Measurements from ENCODE around the gene ASCL4. TPM values are rescaled to one million over a fixed set of nuclear protein-coding genes. Genes with fewer than 3 reads are reported as not detected.

The ASCL4 gene
- total and polyA plus RNA-seq, 4 donors: not detected

- Histone ChIP-seq H3K27me3 (ENCODE audit: control insufficient read depth in 3 of 3, insufficient read depth in 3 of 3, low read length in 2 of 3) (no peaks in the 10 kb centered on the region), H3K4me3 (no peak overlapping the region), H3K36me3 (ENCODE audit: control insufficient read depth in 4 of 4, insufficient read depth in 4 of 4, low read length in 4 of 4) (peaks cover 0 to 5% (median 0%) of the 10 kb centered on the region in 4 donors), H3K4me1 (ENCODE audit: control insufficient read depth in 5 of 5, insufficient read depth in 5 of 5, low read length in 5 of 5) (peaks cover 3 to 23% (median 8%) of the 10 kb centered on the region in 5 donors), H3K9me3 (ENCODE audit: control insufficient read depth in 4 of 4, insufficient read depth in 3 of 4, low read length in 3 of 4) (no peaks in the 10 kb centered on the region), H3K27ac (ENCODE audit: low read depth in 1 of 2, low read length in 1 of 2) (no peak overlapping the region), H3K9ac (ENCODE audit: insufficient read depth in 1 of 2, low read length in 2 of 2) (no peak overlapping the region)
- DNase-seq (no peak), ATAC-seq (ENCODE audit: insufficient read depth, low FRiP score) (no peak)
- 89 to 92% methylated on average over 1 of the region's 1 CpG for WGBS, 2 donors
- TF ChIP-seq CTCF (IDR thresholded peaks at IDR 0.05; ENCODE audit: control extremely low read depth, extremely low read depth): no peak
Observed at GRCh38 chr12:107762874-107763273, 11.6 kb upstream of the ASCL4 start.

- ATAC-seq (ENCODE audit: insufficient read depth, low FRiP score): no peak
- WGBS, 2 donors: 69 to 74% methylated on average over 4 of the region's 4 CpGs
Observed at GRCh38 chr12:107764626-107765025, 9.9 kb upstream of the ASCL4 start.

GRCh38 chr12:107765316-107765715 lies 9.2 kb upstream of the ASCL4 start:
- Histone ChIP-seq H3K9me3 (ENCODE audit: control insufficient read depth in 4 of 4, insufficient read depth in 3 of 4, low read length in 3 of 4) (no peaks in the 10 kb centered on the region), H3K9ac (ENCODE audit: insufficient read depth in 1 of 2, low read length in 2 of 2) (no peak overlapping the region), H3K27me3 (ENCODE audit: control insufficient read depth in 3 of 3, insufficient read depth in 3 of 3, low read length in 2 of 3) (no peaks in the 10 kb centered on the region), H3K36me3 (ENCODE audit: control insufficient read depth in 4 of 4, insufficient read depth in 4 of 4, low read length in 4 of 4) (no peaks in the 10 kb centered on the region), H3K4me3 (no peak overlapping the region), H3K27ac (ENCODE audit: low read depth in 1 of 2, low read length in 1 of 2) (no peak overlapping the region), H3K4me1 (ENCODE audit: control insufficient read depth in 5 of 5, insufficient read depth in 5 of 5, low read length in 5 of 5) (peaks cover 0 to 7% (median 3%) of the 10 kb centered on the region in 5 donors)
- DNase-seq (no peak), ATAC-seq (ENCODE audit: insufficient read depth, low FRiP score) (no peak)
- 81 to 90% methylated on average over 1 of the region's 1 CpG for WGBS, 2 donors
- no peak for TF ChIP-seq CTCF (IDR thresholded peaks at IDR 0.05; ENCODE audit: control extremely low read depth, extremely low read depth)

More at GRCh38 chr12:107764626-107765025, 9.9 kb upstream of the ASCL4 start:
- no peak for DNase-seq
- H3K9ac ChIP-seq (ENCODE audit: insufficient read depth in 1 of 2, low read length in 2 of 2): no peak overlapping the region
- H3K4me3 ChIP-seq: no peak overlapping the region
- H3K27ac ChIP-seq (ENCODE audit: low read depth in 1 of 2, low read length in 1 of 2): no peak overlapping the region
- H3K9me3 ChIP-seq (ENCODE audit: control insufficient read depth in 4 of 4, insufficient read depth in 3 of 4, low read length in 3 of 4): no peaks in the 10 kb centered on the region
- no peak for TF ChIP-seq CTCF (IDR thresholded peaks at IDR 0.05; ENCODE audit: control extremely low read depth, extremely low read depth)
- H3K27me3 ChIP-seq (ENCODE audit: control insufficient read depth in 3 of 3, insufficient read depth in 3 of 3, low read length in 2 of 3): no peaks in the 10 kb centered on the region
- H3K4me1 ChIP-seq (ENCODE audit: control insufficient read depth in 5 of 5, insufficient read depth in 5 of 5, low read length in 5 of 5): peaks cover 0 to 13% (median 5%) of the 10 kb centered on the region in 5 donors
- H3K36me3 ChIP-seq (ENCODE audit: control insufficient read depth in 4 of 4, insufficient read depth in 4 of 4, low read length in 4 of 4): no peaks in the 10 kb centered on the region

GRCh38 chr12:107767466-107767865 lies 7.0 kb upstream of the ASCL4 start:
- 87 to 88% methylated on average over 5 of the region's 5 CpGs for WGBS, 2 donors
- no peaks in the 10 kb centered on the region for H3K4me1 ChIP-seq (ENCODE audit: control insufficient read depth in 5 of 5, insufficient read depth in 5 of 5, low read length in 5 of 5)
- no peak for TF ChIP-seq CTCF (IDR thresholded peaks at IDR 0.05; ENCODE audit: control extremely low read depth, extremely low read depth)
- no peak overlapping the region for H3K9ac ChIP-seq (ENCODE audit: insufficient read depth in 1 of 2, low read length in 2 of 2)
- no peak overlapping the region for H3K27ac ChIP-seq (ENCODE audit: low read depth in 1 of 2, low read length in 1 of 2)
- H3K36me3 ChIP-seq (ENCODE audit: control insufficient read depth in 4 of 4, insufficient read depth in 4 of 4, low read length in 4 of 4): no peaks in the 10 kb centered on the region
- no peak for ATAC-seq (ENCODE audit: insufficient read depth, low FRiP score)
- H3K9me3 ChIP-seq (ENCODE audit: control insufficient read depth in 4 of 4, insufficient read depth in 3 of 4, low read length in 3 of 4): no peaks in the 10 kb centered on the region
- no peak for DNase-seq
- H3K27me3 ChIP-seq (ENCODE audit: control insufficient read depth in 3 of 3, insufficient read depth in 3 of 3, low read length in 2 of 3): peaks cover 0 to 3% (median 0%) of the 10 kb centered on the region in 3 donors
- no peak overlapping the region for H3K4me3 ChIP-seq
